AG04450 (cell line): ENCODE data around the gene NDUFAF4. TPM values are rescaled to one million over a fixed set of nuclear protein-coding genes. Genes with fewer than 3 reads are reported as not detected.
A peak's percentile ranks its signal among the peaks of the same experiment; 100 is the strongest.
"Not testable (repeated sequence)": the region's sequence is repeated elsewhere in the genome, so short reads cannot be mapped to it uniquely, and the experiment has no call there.

Source experiments
- CTCF ChIA-PET: fragments of 300-600, 350-600 bp; formaldehyde crosslinking; extraction: SDS; loops from one replicate; lab custom pipeline; 2022; ENCODE audit warnings: antibody characterized with exemption, inconsistent platforms; lab: Charles Lee
- POLR2A ChIA-PET: fragments of 350-600 bp; formaldehyde crosslinking; extraction: SDS; loops from one replicate; lab custom pipeline; 2021; ENCODE audit warnings: antibody characterized with exemption, inconsistent platforms; lab: Yijun Ruan, JAX
- DNase-seq: peaks from one replicate; pipeline ENCODE4 v3.0.0-alpha.2; 2011; ENCODE audit warnings: low read depth, low spot score
- H3K27ac ChIP-seq: one replicate; pipeline ENCODE4 v1.5.1; 2012; ENCODE audit warnings: low read depth, low read length, control low read depth
- H3K27me3 ChIP-seq: one replicate; pipeline ENCODE4 v1.6.0; 2012; ENCODE audit warnings: low read length; ENCODE audit not compliant: control insufficient read depth, insufficient read depth
- H3K4me3 ChIP-seq: 2 replicates; pipeline ENCODE4 v1.5.1; 2011; ENCODE audit warnings: mild to moderate bottlenecking, low read depth, low read length, control low read depth
- H3K9me3 ChIP-seq: 2 replicates; pipeline ENCODE4 v1.5.1; 2012; ENCODE audit warnings: low read length; ENCODE audit not compliant: control insufficient read depth, insufficient read depth
- CTCF ChIP-seq: IDR thresholded peaks from 2 replicates; pipeline ENCODE4 v1.5.1; 2011; ENCODE audit warnings: low read depth, low read length, control low read depth, inconsistent platforms
- polyA plus RNA-seq: library from polyadenylated mRNA; depleted of rRNA; stranded (reverse); fragments of >200 nt; gene quantifications from 2 replicates; pipeline ENCODE4 v1.2.3, GENCODE V29; 2011

Gene NDUFAF4
- polyA plus RNA-seq, 1 experiment: 32.5 TPM

- CTCF ChIA-PET: interaction anchor here (0.6 to 5.3 kb wide), 57 partner anchors 9 to 494 kb away, joined by 3 to 123 read pairs (median 4); partner anchors contain the start of gene FHL5
- DNase-seq: no peak
- Histone ChIP-seq H3K27me3 (no peaks in the 10 kb centered on the region), H3K4me3 (peak overlapping the region; percentile 90), H3K27ac (peak overlapping the region; percentile 80), H3K9me3 (no peaks in the 10 kb centered on the region)
- POLR2A ChIA-PET: interaction anchor here (0.6 kb wide), 1 partner anchor 19 kb away, joined by 3 read pairs; no protein-coding TSS in a partner anchor
- no peak for TF ChIP-seq CTCF
These were observed 655 bp upstream of the NDUFAF4 start for GRCh38 chr6:96898241-96898851.

GRCh38 chr6:96889146-96889545, 8.5 kb downstream of the NDUFAF4 start:
- no peak for DNase-seq
- TF ChIP-seq CTCF: no peak
- POLR2A ChIA-PET: no interaction called here
- no peak overlapping the region for H3K4me3 ChIP-seq
- CTCF ChIA-PET: no interaction called here
- no peaks in the 10 kb centered on the region for H3K27me3 ChIP-seq
- H3K27ac ChIP-seq: no peak overlapping the region
- no peaks in the 10 kb centered on the region for H3K9me3 ChIP-seq

- H3K27me3 ChIP-seq: no peaks in the 10 kb centered on the region
- ChIA-PET CTCF (interaction anchor here (1.0 kb wide), 1 partner anchor 10 kb away, joined by 4 read pairs; no protein-coding TSS in a partner anchor), POLR2A (no interaction called here)
- H3K4me3 ChIP-seq: no peak overlapping the region
- DNase-seq: no peak
- no peak overlapping the region for H3K27ac ChIP-seq
- no peak for TF ChIP-seq CTCF
- no peaks in the 10 kb centered on the region for H3K9me3 ChIP-seq
These were observed 8.9 kb downstream of the NDUFAF4 start for GRCh38 chr6:96888745-96889144.

GRCh38 chr6:96886519-96886918, 11.2 kb downstream of the NDUFAF4 start:
- ChIA-PET POLR2A (no interaction called here), CTCF (interaction anchor here (6.4 kb wide), 1 partner anchor 12 kb away, joined by 43 read pairs; the partner anchor contains the start of gene NDUFAF4)
- no peak overlapping the region for H3K4me3 ChIP-seq
- no peak for DNase-seq
- no peak overlapping the region for H3K27ac ChIP-seq
- no peak for TF ChIP-seq CTCF
- H3K27me3 ChIP-seq: no peaks in the 10 kb centered on the region
- H3K9me3 ChIP-seq: no peaks in the 10 kb centered on the region

GRCh38 chr6:96885187-96885631, 12.5 kb downstream of the NDUFAF4 start:
- H3K9me3 ChIP-seq, H3K27me3 ChIP-seq, H3K27ac ChIP-seq, POLR2A ChIA-PET, DNase-seq: not testable (repeated sequence)
- CTCF ChIA-PET: interaction anchor here (0.6 to 6.4 kb wide), 3 partner anchors 13 to 258 kb away, joined by 3 to 43 read pairs (median 5); partner anchors contain the start of gene NDUFAF4
- H3K4me3 ChIP-seq: peak overlapping the region; percentile 7; the same call in 1 of the 2 replicates
